Nephron (organoid): ENCODE data around the gene COL17A1.

Experiments
- H3K27ac Mint-ChIP-seq, 3 experiments: 2 replicates each; pipeline ENCODE4 v1.8.0; 2020; ENCODE audit warnings: mixed read lengths in 3 of 3, mild to moderate bottlenecking in 2 of 3, moderate library complexity in 1 of 3
- H3K27me3 Mint-ChIP-seq: 2 replicates; pipeline ENCODE4 v1.8.0; 2021; ENCODE audit warnings: low read depth, mild to moderate bottlenecking, moderate library complexity, mixed read lengths
- H3K36me3 Mint-ChIP-seq: 2 replicates; pipeline ENCODE4 v1.8.0; 2020; ENCODE audit warnings: low read depth, mixed read lengths
- H3K4me1 Mint-ChIP-seq: 2 replicates; pipeline ENCODE4 v1.8.0; 2020; ENCODE audit warnings: mixed read lengths
- H3K4me3 Mint-ChIP-seq, 3 experiments: 2 replicates each; pipeline ENCODE4 v1.8.0; 2020; ENCODE audit warnings: mild to moderate bottlenecking in 3 of 3, mixed read lengths in 3 of 3, moderate library complexity in 2 of 3
- H3K9me3 Mint-ChIP-seq: 2 replicates; pipeline ENCODE4 v1.8.0; 2020; ENCODE audit warnings: mixed read lengths
- TF ChIP-seq, protein P1 (sequence below), 3 experiments: fragments of 200-600 bp; sonication (generic); IDR thresholded peaks; one replicate each; pipeline ENCODE4 v1.5.0; 2021; ENCODE audit warnings: antibody characterized with exemption in 3 of 3; ENCODE audit not compliant: unreplicated experiment in 3 of 3

COL17A1 gene

GRCh38 chr10:104092749-104093148 lies 7.1 kb upstream of the COL17A1 start:
- Mint-ChIP-seq H3K9me3 (peaks cover 6% of the 10 kb centered on the region), H3K36me3 (no peaks in the 10 kb centered on the region)
- TF ChIP-seq, protein P1, sequence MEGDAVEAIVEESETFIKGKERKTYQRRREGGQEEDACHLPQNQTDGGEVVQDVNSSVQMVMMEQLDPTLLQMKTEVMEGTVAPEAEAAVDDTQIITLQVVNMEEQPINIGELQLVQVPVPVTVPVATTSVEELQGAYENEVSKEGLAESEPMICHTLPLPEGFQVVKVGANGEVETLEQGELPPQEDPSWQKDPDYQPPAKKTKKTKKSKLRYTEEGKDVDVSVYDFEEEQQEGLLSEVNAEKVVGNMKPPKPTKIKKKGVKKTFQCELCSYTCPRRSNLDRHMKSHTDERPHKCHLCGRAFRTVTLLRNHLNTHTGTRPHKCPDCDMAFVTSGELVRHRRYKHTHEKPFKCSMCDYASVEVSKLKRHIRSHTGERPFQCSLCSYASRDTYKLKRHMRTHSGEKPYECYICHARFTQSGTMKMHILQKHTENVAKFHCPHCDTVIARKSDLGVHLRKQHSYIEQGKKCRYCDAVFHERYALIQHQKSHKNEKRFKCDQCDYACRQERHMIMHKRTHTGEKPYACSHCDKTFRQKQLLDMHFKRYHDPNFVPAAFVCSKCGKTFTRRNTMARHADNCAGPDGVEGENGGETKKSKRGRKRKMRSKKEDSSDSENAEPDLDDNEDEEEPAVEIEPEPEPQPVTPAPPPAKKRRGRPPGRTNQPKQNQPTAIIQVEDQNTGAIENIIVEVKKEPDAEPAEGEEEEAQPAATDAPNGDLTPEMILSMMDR (IDR thresholded peaks at IDR 0.05; ENCODE audit: unreplicated experiment in 3 of 3): no peak

GRCh38 chr10:104090611-104091010 lies 4.9 kb upstream of the COL17A1 start:
- H3K36me3 Mint-ChIP-seq: no peaks in the 10 kb centered on the region
- H3K9me3 Mint-ChIP-seq: no peaks in the 10 kb centered on the region
- no peaks in the 10 kb centered on the region for H3K4me1 Mint-ChIP-seq
- H3K4me3 Mint-ChIP-seq: no peak overlapping the region
- H3K27me3 Mint-ChIP-seq: no peaks in the 10 kb centered on the region
- no peak overlapping the region for H3K27ac Mint-ChIP-seq
- TF ChIP-seq, protein P1 (IDR thresholded peaks at IDR 0.05; ENCODE audit: unreplicated experiment in 3 of 3): no peak

More at GRCh38 chr10:104092749-104093148, 7.1 kb upstream of the COL17A1 start:
- H3K4me1 Mint-ChIP-seq: no peaks in the 10 kb centered on the region
- no peak overlapping the region for H3K4me3 Mint-ChIP-seq
- no peaks in the 10 kb centered on the region for H3K27me3 Mint-ChIP-seq
- no peak overlapping the region for H3K27ac Mint-ChIP-seq

- H3K27me3 Mint-ChIP-seq: no peaks in the 10 kb centered on the region
- H3K36me3 Mint-ChIP-seq: no peaks in the 10 kb centered on the region
- H3K9me3 Mint-ChIP-seq: no peaks in the 10 kb centered on the region
- no peak overlapping the region for H3K27ac Mint-ChIP-seq
- H3K4me3 Mint-ChIP-seq: no peak overlapping the region
- H3K4me1 Mint-ChIP-seq: no peaks in the 10 kb centered on the region
- TF ChIP-seq, protein P1 (IDR thresholded peaks at IDR 0.05; ENCODE audit: unreplicated experiment in 3 of 3): no peak
Measured at GRCh38 chr10:104089621-104090020, 3.9 kb upstream of the COL17A1 start.

DNA sequence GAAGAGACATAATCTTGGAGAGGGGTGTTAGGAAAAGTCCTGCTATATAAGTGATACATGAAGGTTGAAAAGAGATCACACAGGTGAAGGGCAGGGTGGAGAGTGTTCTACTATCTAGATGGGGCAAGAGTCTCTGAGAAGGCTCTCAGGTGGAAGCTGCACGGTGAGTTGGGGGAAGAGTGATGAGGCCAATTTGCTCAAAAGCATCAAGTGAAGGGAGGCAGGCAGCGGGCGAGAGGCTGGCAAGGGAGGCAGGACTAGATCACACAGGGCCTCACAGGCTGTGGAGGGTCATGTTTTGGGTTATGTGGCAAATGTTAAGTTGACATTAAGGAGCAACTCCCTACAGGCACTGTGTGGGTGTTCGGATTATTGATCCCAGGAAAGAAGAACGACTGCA lies 2.6 kb upstream of the COL17A1 start:
- Mint-ChIP-seq H3K27me3 (no peaks in the 10 kb centered on the region), H3K4me1 (no peaks in the 10 kb centered on the region), H3K4me3 (no peak overlapping the region), H3K9me3 (no peaks in the 10 kb centered on the region), H3K36me3 (no peaks in the 10 kb centered on the region), H3K27ac (no peak overlapping the region)
- TF ChIP-seq, protein P1 (IDR thresholded peaks at IDR 0.05; ENCODE audit: unreplicated experiment in 3 of 3): no peak

GRCh38 chr10:104084482-104085142 lies 1.1 kb downstream of the COL17A1 start:
- Mint-ChIP-seq H3K4me1 (peaks cover 4% of the 10 kb centered on the region), H3K27ac (peak overlapping the region; percentile 52 to 68 (median 60)), H3K27me3 (no peaks in the 10 kb centered on the region), H3K4me3 (no peak overlapping the region), H3K9me3 (no peaks in the 10 kb centered on the region), H3K36me3 (no peaks in the 10 kb centered on the region)
- TF ChIP-seq, protein P1 (IDR thresholded peaks at IDR 0.05; ENCODE audit: unreplicated experiment in 3 of 3): no peak

DNA sequence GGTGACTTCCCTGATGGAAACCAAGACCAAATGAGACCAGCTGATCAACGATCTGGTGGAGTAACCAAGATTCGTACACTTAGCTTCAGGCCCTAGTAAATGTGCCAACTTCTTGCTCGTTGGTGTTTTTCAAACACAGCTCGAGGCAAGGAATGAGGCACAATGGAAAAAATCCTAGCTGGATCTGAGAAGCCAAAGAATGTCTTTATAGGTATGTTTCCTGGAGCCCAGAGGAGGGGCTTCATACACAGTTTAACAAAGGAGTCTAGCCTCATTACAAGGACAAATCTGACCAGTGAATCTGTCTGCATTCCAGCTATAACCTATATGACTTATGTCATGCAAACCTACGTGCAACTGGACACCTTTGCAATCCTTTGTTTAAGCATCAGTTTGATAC lies 3.7 kb downstream of the COL17A1 start:
- Mint-ChIP-seq H3K4me1 (peaks cover 4% of the 10 kb centered on the region), H3K27ac (no peak overlapping the region), H3K9me3 (no peaks in the 10 kb centered on the region), H3K27me3 (peaks cover 8% of the 10 kb centered on the region), H3K4me3 (no peak overlapping the region), H3K36me3 (no peaks in the 10 kb centered on the region)
- TF ChIP-seq, protein P1 (IDR thresholded peaks at IDR 0.05; ENCODE audit: unreplicated experiment in 3 of 3): no peak
